Lung (tissue), 12 donors: Measurements from ENCODE around the gene NOSIP. TPM values are rescaled to one million over a fixed set of nuclear protein-coding genes. Genes with fewer than 3 reads are reported as not detected.
"Not testable (repeated sequence)": the region's sequence is repeated elsewhere in the genome, so short reads cannot be mapped to it uniquely, and the experiment has no call there.

Source experiments
- ATAC-seq: fragments of 200-7000 bp; cut with Tn5 transposase; one replicate; pipeline ENCODE4 v1.9.1; 2020; ENCODE audit warnings: moderate number of reproducible peaks; ENCODE audit not compliant: insufficient read depth, low FRiP score
- DNase-seq, 3 donors: peaks; one replicate each; pipeline ENCODE4 v3.0.0-alpha.2; 2013 to 2017
- H3K27ac ChIP-seq, 2 donors: one replicate each; pipeline ENCODE4 v1.5.1; 2013; ENCODE audit warnings: mild to moderate bottlenecking in 2 of 2, moderate library complexity in 2 of 2, control low read depth in 1 of 2, inconsistent platforms in 1 of 2, low read depth in 1 of 2, low read length in 1 of 2
- H3K27me3 ChIP-seq, 3 donors: one replicate each; pipeline ENCODE4 v1.5.1; 2013; ENCODE audit warnings: low read length in 2 of 3; ENCODE audit not compliant: control insufficient read depth in 3 of 3, insufficient read depth in 3 of 3
- H3K36me3 ChIP-seq, 4 donors: one replicate each; pipeline ENCODE4 v1.5.1; 2013; ENCODE audit warnings: low read length in 4 of 4, mild to moderate bottlenecking in 1 of 4, moderate library complexity in 1 of 4; ENCODE audit not compliant: control insufficient read depth in 4 of 4, insufficient read depth in 4 of 4
- H3K4me1 ChIP-seq, 5 donors: one replicate each; pipeline ENCODE4 v1.5.1; 2013; ENCODE audit warnings: low read length in 5 of 5, mild to moderate bottlenecking in 2 of 5, moderate library complexity in 1 of 5; ENCODE audit not compliant: control insufficient read depth in 5 of 5, insufficient read depth in 5 of 5
- H3K4me3 ChIP-seq: one replicate; pipeline ENCODE4 v1.5.1; 2013; ENCODE audit warnings: mild to moderate bottlenecking, control low read depth, moderate library complexity
- H3K9ac ChIP-seq, 2 donors: one replicate each; pipeline ENCODE4 v1.5.1; 2013; ENCODE audit warnings: low read length in 2 of 2, control low read depth in 1 of 2; ENCODE audit not compliant: insufficient read depth in 1 of 2
- H3K9me3 ChIP-seq, 4 donors: one replicate each; pipeline ENCODE4 v1.5.1; 2013; ENCODE audit warnings: low read length in 3 of 4, mild to moderate bottlenecking in 1 of 4, moderate library complexity in 1 of 4; ENCODE audit not compliant: control insufficient read depth in 4 of 4, insufficient read depth in 3 of 4
- WGBS, 2 donors: extraction: QIAGEN DNeasy Blood & Tissue Kit; methylation state at CpG; one replicate each; pipeline ENCODE4 v1.1.7; 2013; 5-methylcytosine and 5-hydroxymethylcytosine counted together
- polyA plus RNA-seq, 2 donors: library from polyadenylated mRNA; stranded (reverse); fragments of 200-250 nt; gene quantifications; one replicate each; pipeline ENCODE4 v1.2.1, GENCODE V29; 2013
- total RNA-seq, 2 donors: library from RNA; depleted of rRNA in 1 of 2; stranded (reverse); fragments of >200 nt in 1 of 2; gene quantifications; one replicate each; pipeline ENCODE4 v1.2.1, GENCODE V29; 2014 to 2021
- TF ChIP-seq, protein P1 (sequence below): IDR thresholded peaks from 2 replicates; pipeline ENCODE4 v1.5.1; 2012; ENCODE audit warnings: mild to moderate bottlenecking; ENCODE audit errors: control extremely low read depth, extremely low read depth
- donor health status: control.
- donor health status: control.
- donor health status: Bipolar disorder and iron deficiency.
- donor health status: healthy.
- donor health status: DM: yes; HTN: yes; CAD: no.

The NOSIP gene
- total and polyA plus RNA-seq, 4 donors: 40.9 to 84.2 (median 62.6) TPM

DNA sequence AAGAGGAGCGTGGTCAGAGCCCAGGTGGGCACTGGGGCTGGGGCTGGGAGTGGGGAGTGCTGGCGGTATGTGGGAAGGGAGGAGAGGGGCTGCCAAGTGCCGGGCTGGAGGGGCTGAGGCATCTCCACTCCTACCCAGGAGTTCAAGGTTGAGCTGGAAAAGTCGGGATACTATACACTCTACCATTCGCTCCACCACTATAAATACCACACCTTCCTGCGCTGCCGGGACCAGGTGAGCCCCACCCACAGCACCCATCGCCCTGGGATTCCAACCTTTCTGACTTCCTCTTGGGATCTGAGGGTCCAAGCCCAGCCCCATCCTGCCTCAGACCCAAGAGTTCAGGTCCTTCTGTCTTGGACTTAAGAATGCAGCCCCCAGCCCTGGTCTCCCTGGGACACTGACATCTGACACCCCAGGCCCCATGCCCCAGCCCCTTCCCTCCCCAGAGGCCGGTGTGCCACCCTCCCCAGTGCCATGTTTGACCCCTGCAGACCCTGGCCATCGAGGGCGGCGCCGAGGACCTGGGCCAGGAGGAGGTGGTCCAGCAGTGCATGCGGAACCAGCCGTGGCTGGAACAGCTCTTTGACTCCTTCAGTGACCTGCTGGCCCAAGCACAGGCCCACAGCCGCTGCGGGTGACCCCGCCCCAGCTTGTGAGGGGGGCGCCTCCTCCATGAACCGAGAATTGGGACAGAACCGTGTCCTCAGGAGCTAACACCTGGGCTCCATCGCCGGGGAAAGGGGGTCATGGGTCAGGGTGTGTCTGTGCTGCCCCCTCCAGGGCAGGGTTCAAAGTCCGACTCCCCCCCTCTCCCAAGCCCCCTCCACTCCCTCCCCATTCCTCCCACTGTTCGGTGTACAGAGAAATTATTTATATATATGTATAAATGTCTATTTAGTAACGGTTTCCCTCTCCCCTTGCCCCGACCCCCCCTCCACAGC, 44.9 kb upstream of the NOSIP start:
- Histone ChIP-seq H3K27me3 (no peaks in the 10 kb centered on the region), H3K9me3 (no peaks in the 10 kb centered on the region), H3K4me1 (peaks cover 0 to 4% (median 0%) of the 10 kb centered on the region in 5 donors), H3K9ac (no peak overlapping the region), H3K36me3 (peaks cover 8 to 33% (median 16%) of the 10 kb centered on the region in 4 donors), H3K27ac (no peak overlapping the region), H3K4me3 (no peak overlapping the region)
- no peak for ATAC-seq
- no peak for DNase-seq
- TF ChIP-seq, protein P1, sequence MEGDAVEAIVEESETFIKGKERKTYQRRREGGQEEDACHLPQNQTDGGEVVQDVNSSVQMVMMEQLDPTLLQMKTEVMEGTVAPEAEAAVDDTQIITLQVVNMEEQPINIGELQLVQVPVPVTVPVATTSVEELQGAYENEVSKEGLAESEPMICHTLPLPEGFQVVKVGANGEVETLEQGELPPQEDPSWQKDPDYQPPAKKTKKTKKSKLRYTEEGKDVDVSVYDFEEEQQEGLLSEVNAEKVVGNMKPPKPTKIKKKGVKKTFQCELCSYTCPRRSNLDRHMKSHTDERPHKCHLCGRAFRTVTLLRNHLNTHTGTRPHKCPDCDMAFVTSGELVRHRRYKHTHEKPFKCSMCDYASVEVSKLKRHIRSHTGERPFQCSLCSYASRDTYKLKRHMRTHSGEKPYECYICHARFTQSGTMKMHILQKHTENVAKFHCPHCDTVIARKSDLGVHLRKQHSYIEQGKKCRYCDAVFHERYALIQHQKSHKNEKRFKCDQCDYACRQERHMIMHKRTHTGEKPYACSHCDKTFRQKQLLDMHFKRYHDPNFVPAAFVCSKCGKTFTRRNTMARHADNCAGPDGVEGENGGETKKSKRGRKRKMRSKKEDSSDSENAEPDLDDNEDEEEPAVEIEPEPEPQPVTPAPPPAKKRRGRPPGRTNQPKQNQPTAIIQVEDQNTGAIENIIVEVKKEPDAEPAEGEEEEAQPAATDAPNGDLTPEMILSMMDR: no peak
- WGBS, 2 donors: 84 to 85% methylated on average over 27 of the region's 27 CpGs

- not testable (repeated sequence) for H3K9me3 ChIP-seq, H3K4me1 ChIP-seq, H3K4me3 ChIP-seq, DNase-seq, ATAC-seq, H3K27ac ChIP-seq, H3K9ac ChIP-seq, H3K27me3 ChIP-seq
- 88 to 92% methylated on average over 13 of the region's 13 CpGs for WGBS, 2 donors
- peaks cover 10 to 56% (median 41%) of the 10 kb centered on the region in 4 donors for H3K36me3 ChIP-seq
Observed at GRCh38 chr19:49617860-49618259, 37.5 kb upstream of the NOSIP start.

- Histone ChIP-seq H3K36me3 (peaks cover 10 to 56% (median 40%) of the 10 kb centered on the region in 4 donors), H3K9me3 (peaks cover 0 to 3% (median 0%) of the 10 kb centered on the region in 4 donors), H3K9ac (no peak overlapping the region), H3K4me3 (no peak overlapping the region), H3K27me3 (no peaks in the 10 kb centered on the region), H3K27ac (no peak overlapping the region), H3K4me1 (peaks cover 0 to 9% (median 0%) of the 10 kb centered on the region in 5 donors)
- WGBS, 2 donors: 90 to 91% methylated on average over 7 of the region's 7 CpGs
- TF ChIP-seq, protein P1: no peak
- DNase-seq: no peak
- ATAC-seq: no peak
Observed at GRCh38 chr19:49616945-49617344, 36.6 kb upstream of the NOSIP start.

GRCh38 chr19:49616532-49616931, 36.2 kb upstream of the NOSIP start:
- TF ChIP-seq, protein P1: no peak
- DNase-seq: no peak
- Histone ChIP-seq H3K4me1 (peaks cover 0 to 9% (median 0%) of the 10 kb centered on the region in 5 donors), H3K9me3 (peaks cover 0 to 3% (median 0%) of the 10 kb centered on the region in 4 donors), H3K27me3 (no peaks in the 10 kb centered on the region), H3K36me3 (peaks cover 10 to 53% (median 37%) of the 10 kb centered on the region in 4 donors), H3K9ac (no peak overlapping the region), H3K4me3 (no peak overlapping the region), H3K27ac (no peak overlapping the region)
- ATAC-seq: no peak
- 97 to 98% methylated on average over 7 of the region's 7 CpGs for WGBS, 2 donors
